GM18519 (cell line): ENCODE measurements around the gene ALPL.
"Not testable (repeated sequence)": the region's sequence is repeated elsewhere in the genome, so short reads cannot be mapped to it uniquely, and the experiment has no call there.

Experiments used
- ATAC-seq: cut with Tn5 transposase; IDR thresholded peaks from one replicate; pipeline ENCODE4 v1.9.1; 2021; ENCODE audit warnings: mild to moderate bottlenecking, moderate library complexity; ENCODE audit not compliant: unreplicated experiment, low FRiP score

Gene ALPL

DNA sequence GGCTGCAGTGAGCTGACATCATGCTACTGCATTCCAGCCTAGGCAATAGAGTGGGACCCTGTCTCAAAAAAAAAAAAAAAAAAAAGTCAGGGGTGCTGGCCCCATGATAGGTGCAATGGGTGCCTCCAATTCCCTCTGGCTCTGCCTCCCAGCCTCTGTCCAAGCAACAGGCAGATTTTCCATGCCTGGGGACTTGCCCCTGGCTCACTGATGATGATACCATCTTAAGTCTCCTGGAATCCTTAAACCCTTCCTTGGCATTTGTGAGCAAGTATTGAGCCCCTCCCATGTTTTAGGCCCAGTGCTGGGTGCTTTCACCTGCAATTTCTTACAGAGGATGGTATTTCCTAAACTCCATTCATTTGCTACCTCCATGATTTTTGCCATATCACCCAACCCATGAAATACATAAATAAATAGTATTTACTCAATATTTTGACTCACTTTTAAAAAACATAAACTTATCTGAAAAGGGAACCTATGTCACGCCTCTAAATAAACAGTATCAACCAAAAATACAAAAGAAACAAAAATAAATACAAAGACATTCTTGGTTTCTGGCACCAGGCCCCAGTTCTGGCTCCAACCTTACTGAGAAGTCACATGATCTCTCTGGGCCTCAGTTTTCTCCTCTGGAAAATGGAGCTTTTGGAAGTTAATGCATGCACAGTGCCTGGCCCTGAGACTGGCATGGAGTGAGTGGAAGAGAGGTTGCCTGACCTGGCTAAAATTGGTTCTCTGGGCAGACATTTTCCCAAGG is 1.5 kb upstream of the ALPL start:
- no peak for ATAC-seq

DNA sequence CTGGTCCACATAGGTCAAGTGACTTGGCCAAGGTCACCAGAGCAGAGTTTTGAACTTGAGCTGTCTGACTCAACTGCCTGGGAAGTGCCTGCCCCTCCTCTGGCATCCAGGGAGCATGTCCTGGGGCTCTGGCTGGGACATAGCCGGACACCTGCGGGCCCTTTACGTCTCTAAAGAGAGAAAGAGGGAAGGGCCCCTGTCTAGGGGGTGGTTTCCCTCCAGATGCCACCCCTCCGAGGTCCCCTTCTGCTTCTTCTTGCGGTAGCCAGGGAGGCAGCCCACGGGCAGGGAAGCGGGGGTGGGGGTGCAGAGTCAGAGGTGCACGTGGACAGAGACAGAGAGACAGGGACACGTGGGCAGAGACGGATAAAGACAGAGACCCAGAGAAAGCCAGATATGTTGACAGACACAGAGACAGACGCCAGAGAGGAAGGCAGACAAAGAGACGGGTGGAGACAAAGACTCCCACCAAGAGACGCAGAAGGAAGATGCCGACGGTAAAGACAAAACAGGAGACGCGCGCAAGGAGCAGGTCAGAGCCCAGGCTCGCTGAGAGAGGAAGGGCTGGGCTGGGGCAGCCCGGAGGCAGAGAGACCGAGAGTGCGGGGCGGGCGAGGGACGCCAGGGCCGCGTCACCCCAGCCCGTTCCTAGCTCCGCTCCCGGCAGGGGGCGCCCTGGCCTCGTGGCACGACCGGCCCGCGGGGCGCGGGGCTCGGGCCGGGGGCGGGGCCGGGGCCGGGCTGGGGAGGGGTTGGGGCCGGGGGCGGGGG is 458 bp upstream of the ALPL start:
- ATAC-seq, result no peak

DNA sequence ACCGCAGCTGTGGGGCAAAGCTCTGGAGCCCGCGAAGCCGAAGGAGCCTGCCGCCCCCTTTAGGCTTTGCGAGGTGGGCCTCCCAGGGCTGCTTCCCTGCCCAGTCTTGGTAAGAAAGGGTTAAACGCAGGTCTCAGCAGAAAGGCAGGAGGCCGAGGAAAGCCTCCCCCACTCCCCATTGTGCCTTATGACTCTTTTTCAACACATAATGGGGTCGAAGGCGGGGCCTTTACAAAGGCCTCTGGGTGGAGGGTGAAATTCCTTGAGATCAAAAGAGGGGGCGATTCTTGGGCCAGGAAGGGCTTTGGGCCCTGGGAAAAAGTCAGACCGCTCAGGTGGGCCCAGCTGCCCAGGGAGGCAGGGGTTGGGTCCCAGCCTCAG is 880 bp downstream of the ALPL start:
- ATAC-seq, result no peak

DNA sequence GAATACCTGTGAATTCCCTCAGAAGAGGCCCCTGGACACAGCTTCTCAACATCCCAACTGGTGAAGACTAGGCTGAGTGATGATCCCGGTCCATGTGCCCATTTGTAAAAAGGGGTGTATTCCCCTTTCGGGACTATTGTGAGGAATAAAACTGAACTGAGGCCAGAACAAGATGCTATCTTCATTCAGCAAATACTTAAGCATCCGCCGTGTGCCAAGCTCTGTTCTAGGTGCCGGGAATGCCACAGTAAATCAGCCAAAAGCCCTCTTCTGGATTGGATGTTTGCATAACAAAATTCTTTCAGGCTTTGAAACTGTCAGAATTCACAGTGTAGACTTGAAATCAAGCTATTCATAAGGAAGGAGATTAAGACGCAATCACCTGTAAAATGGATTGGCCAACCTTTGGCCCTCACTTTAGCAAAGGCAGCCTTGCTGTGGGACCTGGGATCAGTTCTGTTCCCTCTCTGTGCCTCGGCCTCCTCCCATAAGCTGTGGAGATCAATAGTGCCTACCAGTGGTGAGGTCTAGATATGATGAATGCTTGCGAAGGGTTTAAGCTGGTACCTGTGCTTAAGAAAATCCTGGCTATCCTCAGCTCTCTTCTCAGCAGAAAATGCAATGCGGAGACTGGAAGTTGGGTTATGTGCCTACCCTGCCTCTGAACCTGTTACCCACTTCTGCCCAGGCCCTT is 1.8 kb downstream of the ALPL start:
- ATAC-seq, result no peak

DNA sequence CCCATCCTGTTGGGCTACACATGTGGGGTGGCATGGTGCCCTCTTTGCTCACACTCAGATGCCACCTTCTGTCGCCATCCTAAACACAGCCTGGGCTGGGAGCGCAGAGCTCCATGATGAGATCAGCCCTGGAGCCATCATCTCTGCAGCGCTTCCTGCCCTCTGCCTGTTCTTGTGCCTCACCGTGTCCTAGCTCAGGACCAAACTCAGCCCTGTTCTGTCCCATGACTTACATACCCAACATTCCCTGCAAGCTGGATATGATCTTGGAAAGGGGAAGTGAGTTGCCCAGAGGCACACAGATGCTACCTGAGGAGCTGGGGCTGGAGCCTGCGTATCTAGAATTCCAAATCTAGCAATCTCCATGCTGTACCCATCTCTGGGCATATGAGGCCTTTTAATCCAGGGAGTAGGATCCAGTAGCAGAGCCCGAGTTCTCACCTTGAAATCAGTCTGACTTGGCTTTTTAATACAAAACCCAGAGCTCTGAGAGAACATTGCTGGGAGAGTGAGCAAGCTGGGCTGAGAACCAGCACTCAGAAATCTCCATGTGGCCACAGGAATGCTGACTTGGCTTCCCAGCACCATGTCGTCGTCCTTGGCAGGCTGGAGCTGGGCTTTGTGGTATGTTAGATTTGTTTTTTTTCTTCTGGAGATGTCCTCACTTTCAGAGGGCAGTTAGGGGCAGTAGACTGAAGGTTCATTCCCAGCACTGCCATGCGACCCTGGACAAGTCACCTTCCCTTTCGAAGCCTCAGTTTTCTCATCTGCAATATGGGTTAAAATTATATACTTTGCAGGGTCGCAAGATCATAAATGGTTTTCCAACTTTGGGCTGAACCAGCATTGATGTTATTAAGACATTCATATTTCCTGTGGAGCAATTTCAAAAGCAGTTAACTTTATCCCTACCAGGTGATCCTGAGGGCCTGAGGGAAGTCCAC is 2.6 kb downstream of the ALPL start:
- no peak for ATAC-seq

DNA sequence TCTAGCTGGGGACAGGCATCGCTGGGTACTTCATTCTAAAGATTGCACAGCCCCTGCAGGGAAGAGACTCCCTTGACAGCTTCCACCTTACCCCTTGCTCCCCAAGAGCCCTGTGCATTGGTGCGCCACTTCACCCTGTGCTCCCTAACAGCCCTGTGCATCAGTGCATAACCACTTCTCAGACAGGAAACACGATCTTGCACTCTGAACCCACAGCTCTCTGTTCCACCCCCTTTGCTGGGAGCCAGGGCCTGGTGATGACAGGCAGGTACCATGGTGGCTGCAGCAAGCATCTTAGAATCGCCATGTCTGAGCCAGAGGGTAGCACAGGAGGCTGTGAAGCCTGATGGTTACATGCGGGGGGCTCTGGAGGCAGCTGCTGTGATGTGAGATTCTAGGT is 5.0 kb downstream of the ALPL start:
- no peak for ATAC-seq

DNA sequence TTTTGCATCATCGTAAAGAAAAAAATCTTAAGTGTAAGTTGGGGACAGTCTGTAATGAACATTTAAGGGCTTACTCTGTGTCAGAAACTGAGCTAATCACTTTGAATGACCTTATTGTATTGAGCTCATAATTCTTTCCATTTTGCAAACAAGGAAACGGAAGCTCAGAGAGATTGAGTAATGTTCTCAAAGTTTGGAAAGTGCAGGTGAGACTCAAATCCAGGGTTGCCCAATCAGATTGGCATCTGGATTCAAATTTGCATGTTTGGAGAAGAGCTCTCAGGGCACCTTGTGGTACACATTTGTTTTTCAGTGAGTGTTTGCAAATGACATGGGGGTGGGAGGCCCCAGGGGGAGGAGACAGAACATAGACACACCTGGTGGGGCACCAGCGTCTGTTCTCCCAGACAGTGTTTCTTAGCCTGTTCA is 8.0 kb downstream of the ALPL start:
- ATAC-seq, result no peak

DNA sequence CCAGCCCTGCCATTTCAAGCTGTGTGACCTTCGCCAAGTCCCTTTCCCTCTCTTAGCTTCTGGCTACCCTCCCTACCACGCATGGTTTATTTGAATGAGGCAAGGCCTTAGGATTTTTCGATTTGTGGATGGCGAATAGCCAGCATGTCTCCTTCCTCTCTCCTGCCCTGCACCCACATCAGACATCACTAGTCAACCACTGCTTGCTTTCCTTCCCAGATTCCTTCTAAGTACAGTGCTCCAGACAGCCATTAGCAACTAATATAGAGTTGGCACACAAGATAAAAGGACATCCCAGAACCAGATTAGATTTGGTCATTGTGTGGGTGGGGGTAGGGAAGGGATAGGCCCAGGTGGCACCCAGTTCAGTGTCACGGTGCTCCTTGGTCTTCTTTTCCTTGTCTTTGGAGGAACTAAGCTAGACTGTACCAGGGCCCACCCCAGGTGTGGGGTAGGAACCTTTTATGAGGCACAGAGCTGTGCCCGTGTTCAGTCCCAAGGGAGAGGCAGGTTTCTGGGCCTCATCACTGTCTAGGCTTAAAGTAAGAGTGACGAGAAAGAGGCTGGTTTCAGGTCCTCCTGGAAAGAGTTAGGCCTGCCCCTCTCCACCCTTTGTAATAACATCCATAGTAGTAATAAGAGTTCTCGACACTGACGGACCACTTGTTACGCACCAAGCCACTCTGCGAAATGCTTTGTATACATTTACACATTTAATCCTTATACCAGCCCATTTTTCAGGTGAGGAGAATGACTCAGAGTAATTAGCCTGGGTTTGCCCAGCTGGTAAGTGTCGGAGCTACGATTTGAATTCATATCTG is 8.6 kb downstream of the ALPL start:
- no peak for ATAC-seq

DNA sequence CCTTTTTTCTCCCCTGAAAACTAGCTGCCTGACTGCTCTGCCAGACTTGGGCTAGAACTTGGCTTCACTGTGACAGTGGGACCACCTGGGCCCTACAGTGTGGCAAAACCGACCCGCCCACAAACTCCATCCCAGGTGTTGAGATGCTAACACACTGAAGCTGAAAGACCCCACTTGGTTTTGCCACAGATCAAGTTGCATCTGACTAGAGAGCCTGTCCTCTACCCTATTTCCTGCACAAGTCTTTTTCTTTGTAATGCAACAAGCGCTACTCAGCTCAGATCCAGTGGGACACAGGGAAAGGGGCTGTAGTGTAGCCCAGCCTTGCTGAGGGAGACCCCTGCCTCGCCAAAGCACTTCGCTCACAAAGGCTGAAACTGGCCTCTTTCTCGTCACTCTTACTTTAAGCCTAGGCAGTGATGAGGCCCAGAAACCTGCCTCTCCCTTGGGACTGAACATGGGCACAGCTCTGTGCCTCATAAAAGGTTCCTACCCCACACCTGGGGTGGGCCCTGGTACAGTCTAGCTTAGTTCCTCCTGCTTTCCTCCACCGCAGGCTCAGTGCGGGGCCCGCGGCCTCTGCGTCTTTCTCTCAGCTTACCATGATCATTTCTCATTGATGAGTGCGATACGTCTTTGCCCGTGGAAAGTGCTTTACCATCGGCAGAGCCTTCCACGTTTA is 9.7 kb downstream of the ALPL start:
- no peak for ATAC-seq

DNA sequence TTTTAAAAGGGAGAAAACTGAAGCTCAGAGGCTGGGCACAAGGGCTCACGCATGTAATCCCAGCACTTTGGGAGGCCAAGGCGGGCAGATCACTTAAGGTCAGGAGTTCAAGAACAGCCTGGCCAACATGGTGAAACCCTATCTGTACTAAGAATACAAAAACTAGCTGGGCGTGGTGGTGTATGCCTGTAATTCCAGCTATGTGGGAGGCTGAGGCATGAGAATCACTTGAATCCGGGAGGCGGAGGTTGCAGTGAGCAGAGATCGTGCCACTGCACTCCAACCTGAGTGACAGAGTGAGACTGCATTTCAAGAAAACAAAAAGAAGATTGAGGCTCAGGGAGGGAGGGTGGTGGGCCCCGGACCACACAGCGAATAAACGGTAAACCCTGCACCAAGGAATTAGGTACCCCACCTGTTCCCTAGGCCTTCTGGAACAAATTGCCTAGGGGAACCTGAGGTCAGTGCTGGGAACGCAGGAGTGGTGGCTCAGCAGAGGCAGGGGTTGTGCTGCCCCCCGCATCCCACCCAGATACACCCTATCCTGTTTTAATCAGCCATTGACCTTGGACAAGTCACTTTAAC is 10.4 kb downstream of the ALPL start:
- ATAC-seq, result not testable (repeated sequence)

DNA sequence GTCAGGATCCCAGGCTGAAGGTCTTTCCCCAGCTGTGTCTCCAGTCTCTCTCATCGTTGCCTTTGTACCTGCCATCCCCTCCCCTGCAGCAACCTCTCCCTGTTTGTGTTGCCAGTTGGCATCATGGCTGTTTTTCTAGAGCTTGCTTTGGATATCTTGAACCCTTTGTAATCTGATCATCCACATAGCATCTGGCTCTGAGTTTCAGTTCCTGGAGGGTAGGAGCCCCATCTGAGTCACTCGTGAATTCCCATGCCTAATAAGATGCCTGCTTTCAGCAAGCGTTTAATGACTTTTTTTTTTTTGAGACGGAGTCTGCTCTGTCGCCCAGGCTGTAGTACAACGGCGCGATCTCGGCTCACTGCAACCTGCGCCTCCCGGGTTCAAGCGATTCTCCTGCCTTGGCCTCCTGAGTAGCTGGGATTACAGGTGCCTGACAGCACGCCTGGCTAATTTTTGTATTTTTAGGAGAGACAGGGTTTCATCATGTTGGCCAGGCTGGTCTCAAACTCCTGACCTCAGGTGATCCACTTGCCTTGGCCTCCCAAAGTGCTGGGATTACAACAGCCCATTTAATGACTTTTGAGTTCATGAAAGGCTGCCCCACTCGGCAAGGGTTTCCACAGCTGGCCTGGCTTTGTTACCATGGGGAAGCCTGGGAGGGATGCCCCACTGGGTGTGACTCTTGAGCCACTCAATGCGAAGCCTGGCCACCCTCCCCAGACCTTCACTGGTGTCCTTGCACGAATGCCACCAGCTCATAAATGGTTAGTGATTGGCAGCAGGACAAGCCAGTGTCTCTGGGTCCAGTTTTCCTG is 11.9 kb downstream of the ALPL start:
- ATAC-seq, result no peak

DNA sequence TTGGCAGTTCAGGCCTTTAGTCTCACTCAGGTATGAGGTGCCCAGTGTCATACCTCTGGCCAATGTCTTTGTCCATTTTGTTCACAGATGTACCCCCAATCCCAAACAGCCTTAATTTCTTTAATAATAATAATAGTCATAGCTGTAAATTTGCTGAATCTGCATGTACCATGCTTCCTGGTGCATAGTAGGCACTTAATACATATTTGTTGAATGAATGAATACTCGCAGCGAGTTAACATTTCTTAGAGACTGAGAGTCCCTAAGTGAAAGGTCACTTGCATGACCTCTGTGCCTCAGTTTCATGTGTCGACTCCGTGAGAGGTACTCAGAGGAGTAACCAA is 12.5 kb downstream of the ALPL start:
- no peak for ATAC-seq

DNA sequence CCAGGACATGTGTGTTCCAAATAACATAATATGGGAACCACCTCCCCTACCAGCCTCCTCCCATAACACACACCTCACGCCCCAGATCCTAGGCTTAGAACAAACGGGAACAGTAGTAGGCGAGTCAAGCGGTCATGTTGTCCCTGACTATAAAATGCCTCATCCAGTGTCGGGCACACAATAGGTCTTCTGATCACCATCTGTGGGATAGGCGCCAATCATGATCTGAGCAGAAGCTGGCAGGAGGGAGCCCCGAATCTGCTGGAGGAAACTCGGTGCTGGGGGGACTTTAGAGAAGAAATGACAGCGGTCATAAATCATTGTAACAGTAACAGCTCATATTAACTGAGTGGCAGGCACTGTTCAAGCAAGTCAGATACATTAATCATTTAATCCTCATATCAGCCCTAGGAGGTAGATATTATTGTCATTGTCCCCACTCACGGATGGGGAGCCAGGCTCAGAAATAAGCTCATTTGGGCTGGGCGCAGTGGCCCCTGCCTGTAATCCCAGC is 13.4 kb downstream of the ALPL start:
- ATAC-seq, result no peak

DNA sequence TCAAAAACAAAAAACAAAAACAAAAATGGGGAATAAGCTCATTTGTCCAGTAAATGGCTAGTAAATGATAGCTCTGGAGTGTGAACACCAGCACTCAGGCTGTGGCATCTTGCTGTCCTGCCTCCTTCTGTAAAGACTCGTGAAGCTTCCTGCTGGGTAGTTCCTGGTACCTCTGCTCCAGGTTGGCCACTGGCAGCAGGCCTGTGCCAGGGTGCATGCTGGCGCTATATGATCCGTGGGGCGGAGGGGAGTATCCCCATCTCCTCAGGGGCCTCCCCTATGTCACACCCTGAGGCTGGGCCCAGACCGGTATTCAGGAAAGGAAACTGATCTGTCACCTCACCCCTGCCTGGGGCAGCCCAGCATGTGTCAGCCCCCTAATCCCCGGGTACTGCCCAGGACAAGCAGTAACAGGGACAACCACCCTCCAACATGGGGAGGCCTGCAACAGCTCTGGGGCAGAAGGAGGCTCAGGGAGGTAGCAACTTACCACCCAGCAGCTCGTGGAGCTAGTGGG is 14.1 kb downstream of the ALPL start:
- no peak for ATAC-seq

DNA sequence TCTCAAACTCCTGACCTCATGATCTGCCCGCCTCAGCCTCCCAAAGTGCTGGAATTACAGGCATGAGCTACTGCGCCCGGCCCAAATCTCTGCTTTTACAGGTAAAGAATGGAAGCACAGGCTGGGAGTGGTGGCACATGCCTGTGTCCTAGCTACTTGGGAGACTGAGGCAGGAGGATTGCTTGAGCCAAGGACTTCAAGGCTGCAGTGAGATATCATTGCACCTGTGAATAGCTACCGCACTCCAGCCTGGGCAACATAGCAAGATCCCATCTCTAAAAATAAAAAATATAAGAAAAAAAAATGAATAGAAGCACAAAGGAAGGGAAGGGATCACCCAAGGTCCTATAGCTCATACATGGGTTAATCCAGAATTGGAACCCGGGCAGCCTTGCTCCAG is 15.0 kb downstream of the ALPL start:
- ATAC-seq, result no peak

DNA sequence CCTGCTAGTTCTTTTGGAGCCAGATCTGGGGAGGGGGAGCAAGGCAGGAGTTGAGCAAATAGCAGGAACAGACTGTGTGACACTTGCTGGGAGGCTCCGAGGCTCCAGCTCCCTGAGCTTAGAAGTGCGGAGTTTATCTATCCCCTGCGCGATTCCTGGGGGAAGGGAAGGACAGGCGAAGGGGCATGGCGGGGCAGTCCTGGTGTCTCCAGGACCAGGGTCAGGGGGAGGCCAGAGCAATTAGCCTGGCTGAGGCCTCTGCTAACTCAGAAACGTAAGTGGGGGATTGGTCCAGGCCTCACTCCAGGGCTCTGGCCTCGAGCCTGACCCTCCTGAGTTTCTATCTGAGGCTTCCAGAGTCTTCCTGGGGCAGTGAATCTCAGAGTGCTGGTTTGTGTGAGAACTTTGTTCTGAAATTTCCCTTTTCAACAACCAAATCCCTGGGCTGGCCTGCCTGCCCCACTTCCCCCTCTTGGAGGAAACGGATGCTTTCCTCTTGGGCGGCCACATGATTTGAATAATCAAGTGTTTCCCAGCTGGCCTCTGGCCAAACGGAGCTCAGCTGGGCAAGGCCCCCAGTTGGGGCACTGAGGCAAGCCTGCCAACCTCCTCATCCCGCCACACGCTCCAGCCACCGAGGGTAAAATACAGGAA is 15.6 kb downstream of the ALPL start:
- no peak for ATAC-seq

DNA sequence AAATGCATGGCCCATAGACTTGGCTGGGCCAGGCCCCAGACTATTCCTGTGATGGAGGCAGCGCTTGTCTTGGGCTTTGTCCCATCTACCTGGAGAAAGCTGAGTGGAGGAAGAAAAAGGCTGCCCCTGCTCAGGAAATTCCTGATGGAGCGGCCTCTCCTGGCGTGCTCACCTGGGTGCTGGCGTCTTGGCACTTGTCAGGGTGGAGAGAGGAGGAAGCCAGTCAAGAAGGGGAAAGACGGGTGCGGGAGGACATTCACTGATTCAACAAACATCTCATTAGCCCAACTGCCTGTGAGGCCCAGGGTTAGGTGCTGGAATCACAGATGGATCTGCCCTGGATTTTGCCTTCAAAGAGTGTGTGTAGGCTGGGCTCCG is 16.1 kb downstream of the ALPL start:
- ATAC-seq, result no peak
